Measurements from ENCODE around the gene LGALS13.
A peak's percentile ranks its signal among the peaks of the same experiment; 100 is the strongest.
"Not testable (repeated sequence)": the region's sequence is repeated elsewhere in the genome, so short reads cannot be mapped to it uniquely, and the experiment has no call there.

Gene LGALS13

GRCh38 chr19:39623946-39624345 is 21.6 kb downstream of the LGALS13 start:
- no peaks in the 10 kb centered on the region for H3K27me3 ChIP-seq (replicated peaks; ENCODE audit: control insufficient read depth, insufficient read depth, low read length)
- no peak overlapping the region for H3K4me3 ChIP-seq (ENCODE audit: low read length)
- H3K4me1 ChIP-seq (ENCODE audit: control insufficient read depth, insufficient read depth, low read length) = no peaks in the 10 kb centered on the region
- H3K9me3 ChIP-seq (ENCODE audit: control insufficient read depth, low read length) = no peaks in the 10 kb centered on the region
- DNase-seq (ENCODE audit: low read depth) = no peak
- H3K36me3 ChIP-seq (ENCODE audit: control insufficient read depth, insufficient read depth, low read length, severe bottlenecking) = no peaks in the 10 kb centered on the region
- no peak overlapping the region for H3K9ac ChIP-seq (ENCODE audit: low read length)

GRCh38 chr19:39627631-39628030 is 25.3 kb downstream of the LGALS13 start:
- not testable (repeated sequence) for H3K9ac ChIP-seq (ENCODE audit: low read length); DNase-seq (ENCODE audit: low read depth); H3K4me3 ChIP-seq (ENCODE audit: low read length)

GRCh38 chr19:39631178-39631577 is 28.9 kb downstream of the LGALS13 start:
- Histone ChIP-seq H3K9ac (ENCODE audit: low read length) (no peak overlapping the region), H3K36me3 (ENCODE audit: control insufficient read depth, insufficient read depth, low read length, severe bottlenecking) (no peaks in the 10 kb centered on the region), H3K27me3 (replicated peaks; ENCODE audit: control insufficient read depth, insufficient read depth, low read length) (no peaks in the 10 kb centered on the region), H3K9me3 (ENCODE audit: control insufficient read depth, low read length) (no peaks in the 10 kb centered on the region), H3K4me3 (ENCODE audit: low read length) (no peak overlapping the region), H3K4me1 (ENCODE audit: control insufficient read depth, insufficient read depth, low read length) (no peaks in the 10 kb centered on the region)
- no peak for DNase-seq (ENCODE audit: low read depth)

More at GRCh38 chr19:39627631-39628030, 25.3 kb downstream of the LGALS13 start:
- H3K27me3 ChIP-seq (replicated peaks; ENCODE audit: control insufficient read depth, insufficient read depth, low read length); H3K36me3 ChIP-seq (ENCODE audit: control insufficient read depth, insufficient read depth, low read length, severe bottlenecking); H3K9me3 ChIP-seq (ENCODE audit: control insufficient read depth, low read length); H3K4me1 ChIP-seq (ENCODE audit: control insufficient read depth, insufficient read depth, low read length): not testable (repeated sequence)

GRCh38 chr19:39631626-39632025 is 29.3 kb downstream of the LGALS13 start:
- no peaks in the 10 kb centered on the region for H3K4me1 ChIP-seq (ENCODE audit: control insufficient read depth, insufficient read depth, low read length)
- DNase-seq (ENCODE audit: low read depth) = no peak
- no peaks in the 10 kb centered on the region for H3K9me3 ChIP-seq (ENCODE audit: control insufficient read depth, low read length)
- H3K4me3 ChIP-seq (ENCODE audit: low read length) = no peak overlapping the region
- H3K36me3 ChIP-seq (ENCODE audit: control insufficient read depth, insufficient read depth, low read length, severe bottlenecking) = no peaks in the 10 kb centered on the region
- H3K9ac ChIP-seq (ENCODE audit: low read length) = no peak overlapping the region
- no peaks in the 10 kb centered on the region for H3K27me3 ChIP-seq (replicated peaks; ENCODE audit: control insufficient read depth, insufficient read depth, low read length)

GRCh38 chr19:39637891-39638290 is 35.6 kb downstream of the LGALS13 start:
- no peak for DNase-seq (ENCODE audit: low read depth)
- no peaks in the 10 kb centered on the region for H3K27me3 ChIP-seq (replicated peaks; ENCODE audit: control insufficient read depth, insufficient read depth, low read length)
- no peaks in the 10 kb centered on the region for H3K9me3 ChIP-seq (ENCODE audit: control insufficient read depth, low read length)
- H3K9ac ChIP-seq (ENCODE audit: low read length) = no peak overlapping the region
- H3K4me1 ChIP-seq (ENCODE audit: control insufficient read depth, insufficient read depth, low read length) = no peaks in the 10 kb centered on the region
- no peaks in the 10 kb centered on the region for H3K36me3 ChIP-seq (ENCODE audit: control insufficient read depth, insufficient read depth, low read length, severe bottlenecking)
- H3K4me3 ChIP-seq (ENCODE audit: low read length) = no peak overlapping the region

GRCh38 chr19:39641773-39642172 is 39.4 kb downstream of the LGALS13 start:
- no peak overlapping the region for H3K9ac ChIP-seq (ENCODE audit: low read length)
- no peaks in the 10 kb centered on the region for H3K36me3 ChIP-seq (ENCODE audit: control insufficient read depth, insufficient read depth, low read length, severe bottlenecking)
- no peaks in the 10 kb centered on the region for H3K9me3 ChIP-seq (ENCODE audit: control insufficient read depth, low read length)
- DNase-seq (ENCODE audit: low read depth) = no peak
- H3K4me3 ChIP-seq (ENCODE audit: low read length) = no peak overlapping the region
- no peaks in the 10 kb centered on the region for H3K27me3 ChIP-seq (replicated peaks; ENCODE audit: control insufficient read depth, insufficient read depth, low read length)
- no peaks in the 10 kb centered on the region for H3K4me1 ChIP-seq (ENCODE audit: control insufficient read depth, insufficient read depth, low read length)

- Histone ChIP-seq H3K4me1 (ENCODE audit: control insufficient read depth, insufficient read depth, low read length) (no peaks in the 10 kb centered on the region), H3K27me3 (replicated peaks; ENCODE audit: control insufficient read depth, insufficient read depth, low read length) (no peaks in the 10 kb centered on the region), H3K4me3 (ENCODE audit: low read length) (no peak overlapping the region), H3K36me3 (ENCODE audit: control insufficient read depth, insufficient read depth, low read length, severe bottlenecking) (no peaks in the 10 kb centered on the region), H3K9ac (ENCODE audit: low read length) (no peak overlapping the region), H3K9me3 (ENCODE audit: control insufficient read depth, low read length) (no peaks in the 10 kb centered on the region)
- DNase-seq (ENCODE audit: low read depth) = no peak
These were observed 41.3 kb downstream of the LGALS13 start for GRCh38 chr19:39643591-39643990.

- no peaks in the 10 kb centered on the region for H3K4me1 ChIP-seq (ENCODE audit: control insufficient read depth, insufficient read depth, low read length)
- no peaks in the 10 kb centered on the region for H3K9me3 ChIP-seq (ENCODE audit: control insufficient read depth, low read length)
- H3K27me3 ChIP-seq (replicated peaks; ENCODE audit: control insufficient read depth, insufficient read depth, low read length) = no peaks in the 10 kb centered on the region
- peak; percentile 32 for DNase-seq (ENCODE audit: low read depth)
- H3K36me3 ChIP-seq (ENCODE audit: control insufficient read depth, insufficient read depth, low read length, severe bottlenecking) = no peaks in the 10 kb centered on the region
- no peak overlapping the region for H3K9ac ChIP-seq (ENCODE audit: low read length)
- H3K4me3 ChIP-seq (ENCODE audit: low read length) = no peak overlapping the region
These were observed 43.6 kb downstream of the LGALS13 start for GRCh38 chr19:39645800-39646411.

GRCh38 chr19:39647918-39648317 is 45.6 kb downstream of the LGALS13 start:
- DNase-seq (ENCODE audit: low read depth) = no peak
- no peaks in the 10 kb centered on the region for H3K9me3 ChIP-seq (ENCODE audit: control insufficient read depth, low read length)

GRCh38 chr19:39655613-39656012 is 53.3 kb downstream of the LGALS13 start, which contains the start of gene LGALS16:
TSS of gene LGALS16 (plus strand) at chr19:39655913. CDS start at chr19:39655962, 49 bp downstream.
- Histone ChIP-seq H3K4me1 (ENCODE audit: control insufficient read depth, insufficient read depth, low read length) (no peaks in the 10 kb centered on the region), H3K36me3 (ENCODE audit: control insufficient read depth, insufficient read depth, low read length, severe bottlenecking) (no peaks in the 10 kb centered on the region), H3K9ac (ENCODE audit: low read length) (no peak within 1 kb of the TSS), H3K27me3 (replicated peaks; ENCODE audit: control insufficient read depth, insufficient read depth, low read length) (no peaks in the 10 kb centered on the region), H3K9me3 (ENCODE audit: control insufficient read depth, low read length) (no peaks in the 10 kb centered on the region), H3K4me3 (ENCODE audit: low read length) (no peak within 1 kb of the TSS)
- no peak for DNase-seq (ENCODE audit: low read depth)

More at GRCh38 chr19:39647918-39648317, 45.6 kb downstream of the LGALS13 start:
- Histone ChIP-seq H3K36me3 (ENCODE audit: control insufficient read depth, insufficient read depth, low read length, severe bottlenecking) (no peaks in the 10 kb centered on the region), H3K4me3 (ENCODE audit: low read length) (no peak overlapping the region), H3K4me1 (ENCODE audit: control insufficient read depth, insufficient read depth, low read length) (no peaks in the 10 kb centered on the region), H3K27me3 (replicated peaks; ENCODE audit: control insufficient read depth, insufficient read depth, low read length) (no peaks in the 10 kb centered on the region), H3K9ac (ENCODE audit: low read length) (no peak overlapping the region)

All from adipocyte (in vitro differentiated cells).